Natural killer cell (primary cell): Measurements from ENCODE around the gene UBE2J1. TPM values are rescaled to one million over a fixed set of nuclear protein-coding genes. Genes with fewer than 3 reads are reported as not detected.

ENCODE experiments used
- ATAC-seq, 3 donors: fragments of 150-1000 bp in 2 of 3; fragments of 200-7000 bp in 1 of 3; cut with Tn5 transposase; 1 replicate in 1 of 3; 2 replicates in 2 of 3; pipeline ENCODE4 v1.10.0; 2021; ENCODE audit warnings: mild to moderate bottlenecking in 2 of 3, moderate library complexity in 2 of 3
- DNase-seq, 2 donors: peaks; one replicate each; pipeline versions ENCODE4 v3.0.0 to v3.0.0-alpha.2; 2013 to 2021; ENCODE audit warnings: mixed read lengths in 1 of 2
- H3K27ac ChIP-seq: one replicate; pipeline ENCODE4 v1.5.1; 2013; ENCODE audit warnings: mild to moderate bottlenecking, low read length
- H3K27me3 ChIP-seq: one replicate; pipeline ENCODE4 v1.6.1; 2013; ENCODE audit warnings: low read length; ENCODE audit not compliant: control insufficient read depth, insufficient read depth
- H3K36me3 ChIP-seq: one replicate; pipeline ENCODE4 v1.6.1; 2013; ENCODE audit warnings: low read length; ENCODE audit not compliant: control insufficient read depth, insufficient read depth
- H3K4me1 ChIP-seq: one replicate; pipeline ENCODE4 v1.6.1; 2013; ENCODE audit warnings: low read length; ENCODE audit not compliant: control insufficient read depth, insufficient read depth
- H3K4me3 ChIP-seq: one replicate; pipeline ENCODE4 v1.5.1; 2013; ENCODE audit warnings: low read length
- H3K9me3 ChIP-seq: one replicate; pipeline ENCODE4 v1.6.1; 2013; ENCODE audit warnings: low read length; ENCODE audit not compliant: control insufficient read depth, insufficient read depth
- H3K27ac Mint-ChIP-seq, 2 donors: one replicate each; pipeline ENCODE4 v1.8.0; 2022; ENCODE audit warnings: mild to moderate bottlenecking in 2 of 2, mixed read lengths in 2 of 2, moderate library complexity in 1 of 2
- H3K27me3 Mint-ChIP-seq, 2 donors: one replicate each; pipeline ENCODE4 v1.8.0; 2022; ENCODE audit warnings: low read depth in 2 of 2, mixed read lengths in 2 of 2
- H3K36me3 Mint-ChIP-seq: one replicate; pipeline ENCODE4 v1.8.0; 2022; ENCODE audit warnings: mixed read lengths
- H3K4me1 Mint-ChIP-seq, 2 donors: one replicate each; pipeline ENCODE4 v1.8.0; 2022; ENCODE audit warnings: mixed read lengths in 2 of 2
- H3K4me3 Mint-ChIP-seq: one replicate; pipeline ENCODE4 v1.8.0; 2022; ENCODE audit warnings: mild to moderate bottlenecking, moderate library complexity, mixed read lengths
- H3K9me3 Mint-ChIP-seq, 2 donors: one replicate each; pipeline ENCODE4 v1.8.0; 2022; ENCODE audit warnings: mixed read lengths in 2 of 2
- CTCF ChIP-seq: fragments of 200-600 bp; IDR thresholded peaks from one replicate; pipeline ENCODE4 v1.8.0; 2022; ENCODE audit warnings: antibody characterized with exemption
- WGBS: methylation state at CpG from one replicate; pipeline ENCODE4 v1.1.7; 2013; ENCODE audit warnings: missing lambda C conversion rate; ENCODE audit not compliant: insufficient coverage; 5-methylcytosine and 5-hydroxymethylcytosine counted together
- intact Hi-C: fragments of 100-400 bp; cut with micrococcal nuclease; formaldehyde crosslinking; loops from one replicate; pipeline ENCODE4 v1.14.2; 2022
- total RNA-seq, 4 donors: library from RNA; stranded (reverse); fragments of 120-200 nt in 1 of 4; gene quantifications; one replicate each; pipeline versions ENCODE4 v1.2.3 to v1.2.4, GENCODE V29; 2013 to 2022

The UBE2J1 gene
- total RNA-seq, 3 donors from 2014 or later (not counting 1 experiment from before 2014, with no cell fraction given) = 34.1 to 58.1 (median 45.9) TPM

GRCh38 chr6:89361171-89361570 is 8.6 kb upstream of the UBE2J1 start:
- intact Hi-C loops = no loop called here
- H3K36me3 ChIP-seq = no peaks in the 10 kb centered on the region
- H3K27me3 Mint-ChIP-seq = peaks cover 0 to 9% of the 10 kb centered on the region in 2 donors
- H3K27me3 ChIP-seq = no peaks in the 10 kb centered on the region
- H3K27ac ChIP-seq = no peak overlapping the region
- no peaks in the 10 kb centered on the region for H3K36me3 Mint-ChIP-seq
- H3K4me3 ChIP-seq = no peak overlapping the region
- no peak for DNase-seq
- no peaks in the 10 kb centered on the region for H3K9me3 Mint-ChIP-seq
- H3K4me1 ChIP-seq = peaks cover 2% of the 10 kb centered on the region
- H3K4me1 Mint-ChIP-seq = peaks cover 13 to 14% of the 10 kb centered on the region in 2 donors
- H3K9me3 ChIP-seq = no peaks in the 10 kb centered on the region
- no peak for ATAC-seq
- no peak overlapping the region for H3K4me3 Mint-ChIP-seq
- TF ChIP-seq CTCF = no peak
- 89% methylated on average over 1 of the region's 2 CpGs for WGBS
- no peak overlapping the region for H3K27ac Mint-ChIP-seq

GRCh38 chr6:89360415-89360999 is 8.0 kb upstream of the UBE2J1 start:
- Mint-ChIP-seq H3K4me1 (peaks cover 13 to 14% of the 10 kb centered on the region in 2 donors), H3K9me3 (no peaks in the 10 kb centered on the region), H3K36me3 (no peaks in the 10 kb centered on the region), H3K4me3 (no peak overlapping the region), H3K27me3 (peaks cover 0 to 9% of the 10 kb centered on the region in 2 donors), H3K27ac (no peak overlapping the region)
- Histone ChIP-seq H3K27me3 (no peaks in the 10 kb centered on the region), H3K9me3 (no peaks in the 10 kb centered on the region), H3K36me3 (no peaks in the 10 kb centered on the region), H3K4me3 (no peak overlapping the region), H3K4me1 (peaks cover 2% of the 10 kb centered on the region), H3K27ac (no peak overlapping the region)
- no peak for TF ChIP-seq CTCF
- intact Hi-C loops = no loop called here
- ATAC-seq (peak in 1 of 3 donors; percentile 61), DNase-seq (peak in 1 of 2 donors; percentile 32)
- WGBS = 89% methylated on average over 2 of the region's 2 CpGs

GRCh38 chr6:89359561-89359960 is 7.0 kb upstream of the UBE2J1 start:
- DNase-seq (no peak), ATAC-seq (no peak)
- 33% methylated on average over 1 of the region's 1 CpG for WGBS
- H3K4me3 ChIP-seq = no peak overlapping the region
- H3K27ac ChIP-seq = no peak overlapping the region
- no peaks in the 10 kb centered on the region for H3K36me3 Mint-ChIP-seq
- H3K36me3 ChIP-seq = no peaks in the 10 kb centered on the region
- no peaks in the 10 kb centered on the region for H3K9me3 ChIP-seq
- no peak overlapping the region for H3K27ac Mint-ChIP-seq
- no peak for TF ChIP-seq CTCF
- intact Hi-C loops = no loop called here
- no peaks in the 10 kb centered on the region for H3K27me3 ChIP-seq
- peaks cover 0 to 5% of the 10 kb centered on the region in 2 donors for H3K27me3 Mint-ChIP-seq
- no peak overlapping the region for H3K4me3 Mint-ChIP-seq
- no peaks in the 10 kb centered on the region for H3K9me3 Mint-ChIP-seq
- peaks cover 13 to 14% of the 10 kb centered on the region in 2 donors for H3K4me1 Mint-ChIP-seq
- peaks cover 2% of the 10 kb centered on the region for H3K4me1 ChIP-seq

GRCh38 chr6:89357390-89357789 is 4.9 kb upstream of the UBE2J1 start:
- Mint-ChIP-seq H3K27me3 (no peaks in the 10 kb centered on the region), H3K36me3 (no peaks in the 10 kb centered on the region), H3K27ac (peak overlapping the region; percentile 60 to 89), H3K4me1 (peaks cover 18 to 25% of the 10 kb centered on the region in 2 donors), H3K9me3 (no peaks in the 10 kb centered on the region), H3K4me3 (peak overlapping the region; percentile 84)
- no peaks in the 10 kb centered on the region for H3K27me3 ChIP-seq
- no peaks in the 10 kb centered on the region for H3K9me3 ChIP-seq
- no peak for TF ChIP-seq CTCF
- no peaks in the 10 kb centered on the region for H3K36me3 ChIP-seq
- H3K4me3 ChIP-seq = peak overlapping the region; percentile 29
- DNase-seq = peak in 1 of 2 donors; percentile 50
- ATAC-seq = no peak
- peak overlapping the region; percentile 83 for H3K27ac ChIP-seq
- intact Hi-C loops = no loop called here
- 0% methylated on average over 3 of the region's 3 CpGs for WGBS
- peaks cover 8% of the 10 kb centered on the region for H3K4me1 ChIP-seq
